Right atrium auricular region (tissue), 2 donors: ENCODE data around the gene SFSWAP. TPM values are rescaled to one million over a fixed set of nuclear protein-coding genes. Genes with fewer than 3 reads are reported as not detected.
"Not testable (repeated sequence)": the region's sequence is repeated elsewhere in the genome, so short reads cannot be mapped to it uniquely, and the experiment has no call there.

Experiments used
- DNase-seq: peaks from one replicate; pipeline ENCODE4 v3.0.0-alpha.2; 2019; ENCODE audit warnings: low spot score
- H3K27ac ChIP-seq, 2 donors: fragments of 200-600 bp; sonication (generic); 1 replicate in 1 of 2; 2 replicates in 1 of 2; pipeline ENCODE4 v1.5.1; 2016 to 2019
- H3K27me3 ChIP-seq, 2 donors: fragments of 200-600 bp; sonication (generic); one replicate each; pipeline versions ENCODE4 v1.5.1 to v1.6.0; 2017 to 2019
- H3K36me3 ChIP-seq: fragments of 200-600 bp; sonication (generic); one replicate; pipeline ENCODE4 v1.5.1; 2016
- H3K4me1 ChIP-seq, 2 donors: fragments of 200-600 bp; sonication (generic); one replicate each; pipeline versions ENCODE4 v1.5.1 to v1.6.0; 2017 to 2019
- H3K4me3 ChIP-seq, 2 donors: fragments of 200-600 bp; sonication (generic); 1 replicate in 1 of 2; 2 replicates in 1 of 2; pipeline ENCODE4 v1.5.1; 2017 to 2019; ENCODE audit warnings: mild to moderate bottlenecking in 1 of 2, moderate library complexity in 1 of 2
- H3K9me3 ChIP-seq, 2 donors: fragments of 200-600 bp; sonication (generic); one replicate each; pipeline ENCODE4 v1.5.1; 2019
- total RNA-seq, 2 donors: library from RNA; depleted of rRNA; stranded (reverse); fragments of >200 nt; gene quantifications; one replicate each; pipeline ENCODE4 v1.1.0, GENCODE V29; 2016
- TF ChIP-seq, protein P1 (sequence below), 2 donors: fragments of 200-600 bp; sonication (generic); IDR thresholded peaks; one replicate each; pipeline ENCODE4 v1.5.1; 2019; ENCODE audit warnings: antibody characterized with exemption in 2 of 2

SFSWAP gene
- total RNA-seq, result 10 to 100 TPM; 11.4 to 12.3 TPM

GRCh38 chr12:131710464-131711457, at the start of gene SFSWAP:
Gene SFSWAP, plus strand, starts transcription at chr12:131711090. Its CDS starts 140 bp downstream, at chr12:131711230.
- H3K4me3 ChIP-seq, result peak within 1 kb of the TSS; percentile 95 to 99
- H3K4me1 ChIP-seq, result peaks cover 0 to 25% of the 10 kb centered on the region in 2 donors
- DNase-seq, result peak; percentile 63
- H3K27ac ChIP-seq, result peak within 1 kb of the TSS; percentile 90 to 92
- H3K27me3 ChIP-seq, result no peaks in the 10 kb centered on the region
- H3K9me3 ChIP-seq, result peaks cover 0 to 1% of the 10 kb centered on the region in 2 donors
- TF ChIP-seq, protein P1, sequence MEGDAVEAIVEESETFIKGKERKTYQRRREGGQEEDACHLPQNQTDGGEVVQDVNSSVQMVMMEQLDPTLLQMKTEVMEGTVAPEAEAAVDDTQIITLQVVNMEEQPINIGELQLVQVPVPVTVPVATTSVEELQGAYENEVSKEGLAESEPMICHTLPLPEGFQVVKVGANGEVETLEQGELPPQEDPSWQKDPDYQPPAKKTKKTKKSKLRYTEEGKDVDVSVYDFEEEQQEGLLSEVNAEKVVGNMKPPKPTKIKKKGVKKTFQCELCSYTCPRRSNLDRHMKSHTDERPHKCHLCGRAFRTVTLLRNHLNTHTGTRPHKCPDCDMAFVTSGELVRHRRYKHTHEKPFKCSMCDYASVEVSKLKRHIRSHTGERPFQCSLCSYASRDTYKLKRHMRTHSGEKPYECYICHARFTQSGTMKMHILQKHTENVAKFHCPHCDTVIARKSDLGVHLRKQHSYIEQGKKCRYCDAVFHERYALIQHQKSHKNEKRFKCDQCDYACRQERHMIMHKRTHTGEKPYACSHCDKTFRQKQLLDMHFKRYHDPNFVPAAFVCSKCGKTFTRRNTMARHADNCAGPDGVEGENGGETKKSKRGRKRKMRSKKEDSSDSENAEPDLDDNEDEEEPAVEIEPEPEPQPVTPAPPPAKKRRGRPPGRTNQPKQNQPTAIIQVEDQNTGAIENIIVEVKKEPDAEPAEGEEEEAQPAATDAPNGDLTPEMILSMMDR (IDR thresholded peaks at IDR 0.05), result no peak
- peaks cover 20% of the 10 kb centered on the region for H3K36me3 ChIP-seq

DNA sequence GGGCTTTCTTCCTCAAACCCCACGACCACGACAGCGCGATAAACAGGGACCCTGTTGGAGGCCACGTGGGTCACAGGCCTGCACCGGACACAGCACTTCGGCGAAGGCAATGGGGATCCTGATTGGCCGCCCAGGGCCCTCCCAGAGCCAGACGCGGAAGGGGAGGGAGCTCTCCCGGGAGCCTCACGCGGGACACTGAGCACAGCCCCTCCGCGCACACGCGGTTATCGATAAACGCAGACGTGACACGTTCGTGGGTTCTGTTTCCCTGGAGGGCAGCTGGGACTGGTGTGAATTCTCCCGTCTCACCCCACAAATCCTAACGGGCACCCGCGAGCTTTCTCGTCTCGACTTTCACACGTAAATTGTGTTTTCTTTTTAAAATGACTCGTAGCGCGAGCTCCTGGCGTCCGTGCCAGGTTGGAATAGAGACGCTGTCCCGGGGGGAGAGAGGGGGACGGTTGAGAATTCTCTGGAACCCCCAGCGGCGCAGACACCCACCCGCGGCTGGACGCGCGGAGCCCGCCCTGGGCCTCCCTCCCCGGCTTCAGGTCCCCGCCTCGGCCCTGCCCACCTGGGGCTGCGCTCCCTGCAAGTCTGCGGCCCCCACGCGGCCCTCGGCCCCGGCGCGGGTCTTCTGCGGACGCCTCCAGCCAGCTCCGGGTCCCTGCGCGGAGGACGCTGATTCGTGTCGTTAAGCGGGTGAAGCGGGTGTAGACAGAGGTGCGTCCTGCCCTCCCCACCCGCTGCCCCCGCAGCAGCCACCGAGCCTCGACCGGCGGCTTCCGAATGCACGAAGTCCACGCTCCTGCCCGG, 49.5 kb upstream of the SFSWAP start:
- peak overlapping the region; percentile 23 to 39 for H3K4me3 ChIP-seq
- H3K27me3 ChIP-seq, H3K9me3 ChIP-seq, H3K27ac ChIP-seq, DNase-seq, H3K36me3 ChIP-seq, H3K4me1 ChIP-seq: not testable (repeated sequence)

DNA sequence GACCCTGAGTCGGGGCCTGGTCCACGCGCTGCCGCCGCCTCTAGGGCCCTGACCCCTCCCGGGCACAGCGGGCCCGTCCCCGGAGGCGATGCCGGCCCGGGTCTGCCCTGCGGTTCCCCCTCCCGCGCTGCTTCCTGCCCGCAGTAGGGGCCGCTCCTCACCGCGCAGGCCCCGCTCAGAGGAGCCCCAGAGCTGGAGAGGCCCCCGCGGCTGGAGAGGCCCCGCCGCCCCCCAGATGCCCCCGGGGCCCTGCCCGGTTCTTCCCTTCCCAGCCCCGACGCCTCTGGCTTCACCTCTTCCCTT, 49.0 kb upstream of the SFSWAP start:
- not testable (repeated sequence) for H3K36me3 ChIP-seq, H3K27ac ChIP-seq, H3K9me3 ChIP-seq, H3K4me1 ChIP-seq, H3K4me3 ChIP-seq, H3K27me3 ChIP-seq, DNase-seq

- not testable (repeated sequence) for H3K4me1 ChIP-seq, H3K36me3 ChIP-seq, H3K27me3 ChIP-seq, DNase-seq, H3K9me3 ChIP-seq, H3K4me3 ChIP-seq, H3K27ac ChIP-seq
These were observed 48.5 kb upstream of the SFSWAP start for GRCh38 chr12:131662346-131662745.

GRCh38 chr12:131665666-131666065, 45.2 kb upstream of the SFSWAP start:
- not testable (repeated sequence) for H3K4me3 ChIP-seq

GRCh38 chr12:131666486-131666885, 44.4 kb upstream of the SFSWAP start:
- H3K27ac ChIP-seq, H3K9me3 ChIP-seq, DNase-seq, H3K27me3 ChIP-seq, H3K4me3 ChIP-seq, H3K36me3 ChIP-seq, H3K4me1 ChIP-seq: not testable (repeated sequence)

More at GRCh38 chr12:131665666-131666065, 45.2 kb upstream of the SFSWAP start:
- H3K27ac ChIP-seq, H3K27me3 ChIP-seq, H3K9me3 ChIP-seq, H3K4me1 ChIP-seq, DNase-seq, H3K36me3 ChIP-seq: not testable (repeated sequence)

DNA sequence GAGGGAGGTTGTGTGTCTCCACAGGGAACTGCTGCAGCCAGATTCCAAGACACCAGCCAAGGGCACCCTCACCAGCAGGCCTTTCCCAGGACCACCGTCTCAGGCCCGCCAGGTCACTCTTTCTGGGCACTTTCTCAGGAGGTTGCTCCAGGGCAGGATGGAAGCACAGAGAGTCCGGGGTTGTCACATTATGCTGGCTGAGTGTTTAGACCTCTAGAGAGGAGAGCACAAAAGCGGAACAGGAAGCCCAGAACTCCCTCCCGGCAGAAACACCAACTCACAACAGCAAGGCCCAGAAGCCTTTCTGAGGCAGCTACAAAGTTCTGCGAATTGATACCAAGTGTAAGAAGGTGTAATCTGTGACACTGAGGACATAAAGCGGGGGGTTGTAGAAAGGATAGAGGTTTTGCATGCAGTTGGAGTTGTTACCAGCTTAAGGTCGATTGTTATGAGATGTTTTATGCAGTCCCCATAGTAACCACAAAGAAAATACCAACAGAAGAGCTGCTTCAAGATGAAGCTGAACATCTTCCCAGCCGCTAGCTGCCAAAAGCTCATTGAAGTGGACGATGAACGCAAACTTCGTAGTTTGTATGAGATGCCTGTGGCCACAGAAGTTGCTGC, 43.8 kb upstream of the SFSWAP start:
- H3K27ac ChIP-seq, H3K27me3 ChIP-seq, H3K4me3 ChIP-seq, H3K36me3 ChIP-seq, H3K4me1 ChIP-seq, H3K9me3 ChIP-seq, DNase-seq: not testable (repeated sequence)

DNA sequence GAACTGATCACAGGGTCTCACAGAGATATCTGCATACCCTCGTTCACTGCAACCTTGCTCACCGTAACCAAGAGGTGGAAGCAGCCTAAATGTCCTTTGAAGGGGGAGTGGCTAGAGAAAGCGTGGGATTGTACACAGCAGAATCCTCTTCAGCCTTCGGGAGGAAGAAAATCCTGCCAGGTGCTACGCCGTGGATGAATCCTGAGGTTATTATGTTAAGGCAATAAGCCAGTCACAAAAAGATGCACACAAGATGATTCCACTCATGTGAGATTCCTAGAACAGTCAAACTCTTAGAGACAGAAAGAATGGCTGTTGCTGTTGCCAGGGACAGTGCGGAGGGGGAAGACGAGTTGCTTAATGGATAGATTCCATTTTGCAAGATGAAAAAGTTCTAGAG, 39.6 kb upstream of the SFSWAP start:
- no peak for DNase-seq
- Histone ChIP-seq H3K4me3 (no peak overlapping the region), H3K27me3 (no peaks in the 10 kb centered on the region), H3K27ac (no peak overlapping the region), H3K36me3 (no peaks in the 10 kb centered on the region), H3K9me3 (no peaks in the 10 kb centered on the region), H3K4me1 (no peaks in the 10 kb centered on the region)
- TF ChIP-seq, protein P1 (IDR thresholded peaks at IDR 0.05), result no peak
